Right lobe of liver (tissue), 6 donors: ENCODE results near the gene NSD1. TPM values are rescaled to one million over a fixed set of nuclear protein-coding genes. Genes with fewer than 3 reads are reported as not detected.
A peak's percentile ranks its signal among the peaks of the same experiment; 100 is the strongest.

Experiments used
- ATAC-seq, 4 donors: fragments of 200-7000 bp; cut with Tn5 transposase; one replicate each; pipeline ENCODE4 v1.9.1; 2020; ENCODE audit warnings: mild to moderate bottlenecking in 4 of 4, moderate library complexity in 4 of 4
- DNase-seq, 3 donors: peaks; one replicate each; pipeline ENCODE4 v3.0.0-alpha.2; 2020
- H3K27ac ChIP-seq, 3 donors: fragments of 200-600 bp; one replicate each; pipeline ENCODE4 v1.8.0; 2022
- H3K27me3 ChIP-seq, 2 donors: fragments of 200-600 bp; one replicate each; pipeline ENCODE4 v1.8.0; 2022
- H3K36me3 ChIP-seq, 4 donors: fragments of 200-600 bp; sonication (generic) in 1 of 4; one replicate each; pipeline versions ENCODE4 v1.5.1 to v1.8.0; 2017 to 2022; ENCODE audit warnings: control low read depth in 1 of 4
- H3K4me1 ChIP-seq, 4 donors: fragments of 200-600 bp; sonication (generic) in 1 of 4; one replicate each; pipeline versions ENCODE4 v1.5.1 to v1.8.0; 2017 to 2022; ENCODE audit warnings: control low read depth in 1 of 4
- H3K4me3 ChIP-seq, 3 donors: fragments of 200-600 bp; one replicate each; pipeline ENCODE4 v1.8.0; 2022
- H3K9me3 ChIP-seq, 4 donors: fragments of 200-600 bp; sonication (generic) in 1 of 4; one replicate each; pipeline versions ENCODE4 v1.5.1 to v1.8.0; 2017 to 2022; ENCODE audit warnings: control low read depth in 1 of 4
- CTCF ChIP-seq, 4 donors: fragments of 200-600 bp in 3 of 4; fragments of 450-650 bp in 1 of 4; IDR thresholded peaks; one replicate each; pipeline versions ENCODE4 v1.5.1 to v1.8.0; 2016 to 2022; ENCODE audit warnings: antibody characterized with exemption in 4 of 4, mild to moderate bottlenecking in 2 of 4
- POLR2A ChIP-seq: fragments of 450-650 bp; IDR thresholded peaks from one replicate; pipeline ENCODE4 v1.6.1; 2017; ENCODE audit warnings: antibody characterized with exemption, mild to moderate bottlenecking
- WGBS: methylation state at CpG from one replicate; pipeline ENCODE4 v1.1.6; 2018; ENCODE audit warnings: low coverage, low lambda C conversion rate; ENCODE audit not compliant: insufficient coverage; ENCODE audit errors: missing lambda C conversion rate; 5-methylcytosine and 5-hydroxymethylcytosine counted together
- intact Hi-C, 2 donors: fragments of 100-400 bp; cut with DNase I; formaldehyde crosslinking; loops; one replicate each; pipeline versions ENCODE4 v1.11.2 to v1.14.1; 2022
- total RNA-seq, 6 experiments: library from RNA; depleted of rRNA in 2 of 6; stranded (reverse); fragments of >200 nt in 2 of 6; fragmentation: NEBNext Ultra II Directional in 3 of 6; extraction: Animal tissue kit (Norgen Biotek cat#: 25700) in 3 of 6; gene quantifications; one replicate each; pipeline versions ENCODE4 v1.1.0 to v1.2.4, GENCODE V29; 2016 to 2023
- donor health status: DM: no; HTN: yes; CAD: no.
- donor health status: DM: no; HTN: no; CAD: no.
- donor health status: DM: no; HTN: no; CAD: no.
- donor health status: DM: no; HTN: yes; CAD: no.
- donor health status: DM: no; HTN: yes; CAD: no.

The NSD1 gene
- total RNA-seq, 6 experiments from 2014 or later: 13.1 to 33.1 (median 23.6) TPM

GRCh38 chr5:177291735-177292134 lies 158.2 kb downstream of the NSD1 start:
- no peaks in the 10 kb centered on the region for H3K9me3 ChIP-seq
- TF ChIP-seq POLR2A: no peak
- no peak for TF ChIP-seq CTCF (IDR thresholded peaks at IDR 0.05)
- ATAC-seq: no peak
- H3K36me3 ChIP-seq: peaks cover 0 to 90% (median 33%) of the 10 kb centered on the region in 4 donors
- H3K4me3 ChIP-seq: no peak overlapping the region
- WGBS: 84% methylated on average over 6 of the region's 7 CpGs
- no peak overlapping the region for H3K27ac ChIP-seq
- no peak for DNase-seq
- intact Hi-C loops: no loop called here
- H3K27me3 ChIP-seq: no peaks in the 10 kb centered on the region
- no peaks in the 10 kb centered on the region for H3K4me1 ChIP-seq

- H3K36me3 ChIP-seq: peaks cover 0 to 68% (median 28%) of the 10 kb centered on the region in 4 donors
- WGBS: 96% methylated on average over 3 of the region's 12 CpGs
- H3K27me3 ChIP-seq: no peaks in the 10 kb centered on the region
- ATAC-seq (peak in 1 of 4 donors; percentile 15), DNase-seq (no peak)
- TF ChIP-seq POLR2A (no peak), CTCF (IDR thresholded peaks at IDR 0.05) (no peak)
- H3K9me3 ChIP-seq: no peaks in the 10 kb centered on the region
- intact Hi-C loops: no loop called here
- no peaks in the 10 kb centered on the region for H3K4me1 ChIP-seq
- H3K27ac ChIP-seq: no peak overlapping the region
- no peak overlapping the region for H3K4me3 ChIP-seq
These were observed 160.4 kb downstream of the NSD1 start for GRCh38 chr5:177293819-177294581.

- WGBS: no CpG with 5 or more reads among the region's 3 CpGs
- intact Hi-C loops: no loop called here
- TF ChIP-seq CTCF (IDR thresholded peaks at IDR 0.05) (no peak), POLR2A (no peak)
These were observed 161.1 kb downstream of the NSD1 start for GRCh38 chr5:177294632-177295031.

GRCh38 chr5:177295924-177296323 lies 162.4 kb downstream of the NSD1 start:
- Histone ChIP-seq H3K9me3 (no peaks in the 10 kb centered on the region), H3K27ac (no peak overlapping the region), H3K4me1 (peaks cover 0 to 8% (median 4%) of the 10 kb centered on the region in 4 donors), H3K36me3 (peaks cover 0 to 51% (median 24%) of the 10 kb centered on the region in 4 donors), H3K27me3 (no peaks in the 10 kb centered on the region), H3K4me3 (no peak overlapping the region)
- intact Hi-C loops: no loop called here
- no peak for ATAC-seq
- DNase-seq: no peak
- TF ChIP-seq CTCF (IDR thresholded peaks at IDR 0.05) (no peak), POLR2A (no peak)
- WGBS: 61% methylated on average over 2 of the region's 9 CpGs

More at GRCh38 chr5:177294632-177295031, 161.1 kb downstream of the NSD1 start:
- H3K9me3 ChIP-seq: no peaks in the 10 kb centered on the region
- ATAC-seq (no peak), DNase-seq (no peak)
- H3K4me3 ChIP-seq: no peak overlapping the region
- H3K4me1 ChIP-seq: no peaks in the 10 kb centered on the region
- no peaks in the 10 kb centered on the region for H3K27me3 ChIP-seq
- H3K27ac ChIP-seq: no peak overlapping the region
- H3K36me3 ChIP-seq: peaks cover 0 to 61% (median 26%) of the 10 kb centered on the region in 4 donors
